GM12891 (cell line): ENCODE results near the gene TEAD4.

Experiments used
- PAX5 ChIP-seq: IDR thresholded peaks from 2 replicates; pipeline ENCODE4 v1.6.1; 2011; ENCODE audit warnings: low read length, moderate library complexity, mild to moderate bottlenecking; ENCODE audit not compliant: insufficient read depth, severe bottlenecking
- POLR2A ChIP-seq: IDR thresholded peaks from 2 replicates; pipeline ENCODE4 v1.6.1; 2011; ENCODE audit warnings: low read depth, low read length, control low read depth
- POLR2AphosphoS5 ChIP-seq: IDR thresholded peaks from 2 replicates; pipeline ENCODE4 v1.6.1; 2011; ENCODE audit warnings: low read depth, low read length, control low read depth
- POU2F2 ChIP-seq: IDR thresholded peaks from 2 replicates; pipeline ENCODE4 v1.6.1; 2011; ENCODE audit warnings: low read depth, mild to moderate bottlenecking, control low read depth, low read length, moderate library complexity
- SPI1 ChIP-seq: IDR thresholded peaks from 2 replicates; pipeline ENCODE4 v1.6.1; 2011; ENCODE audit warnings: low read depth, low read length, control low read depth
- TAF1 ChIP-seq: IDR thresholded peaks from 2 replicates; pipeline ENCODE4 v1.6.1; 2011; ENCODE audit warnings: low read depth, low read length, control low read depth

GRCh38 chr12:3086729-3087323 is 127.6 kb downstream of the TEAD4 start:
- no peak for TF ChIP-seq POU2F2
- no peak for TF ChIP-seq POLR2A
- no peak for TF ChIP-seq POLR2AphosphoS5
- TF ChIP-seq TAF1, result no peak
- TF ChIP-seq SPI1, result no peak
- TF ChIP-seq PAX5, result no peak
